T-helper 1 cell treated with Interleukin-12 subunit alpha and Interleukin-12 subunit beta and Interleukin-4 antibody, amounts not matched to agents 30 ng/mL and 1 ng/mL, for 36 hours (primary cell): ENCODE results near the gene TP53I13. TPM values are rescaled to one million over a fixed set of nuclear protein-coding genes. Genes with fewer than 3 reads are reported as not detected.

ENCODE experiments used
- intact Hi-C: fragments of 100-400 bp; cut with micrococcal nuclease; formaldehyde crosslinking; loops from one replicate; pipeline ENCODE4 v1.15.1; 2024
- total RNA-seq: library from RNA; stranded (reverse); gene quantifications from 2 replicates; pipeline ENCODE4 v1.2.3, GENCODE V29; 2022

The TP53I13 gene
- total RNA-seq, 1 donor from 2014 or later = 69.2 TPM

DNA sequence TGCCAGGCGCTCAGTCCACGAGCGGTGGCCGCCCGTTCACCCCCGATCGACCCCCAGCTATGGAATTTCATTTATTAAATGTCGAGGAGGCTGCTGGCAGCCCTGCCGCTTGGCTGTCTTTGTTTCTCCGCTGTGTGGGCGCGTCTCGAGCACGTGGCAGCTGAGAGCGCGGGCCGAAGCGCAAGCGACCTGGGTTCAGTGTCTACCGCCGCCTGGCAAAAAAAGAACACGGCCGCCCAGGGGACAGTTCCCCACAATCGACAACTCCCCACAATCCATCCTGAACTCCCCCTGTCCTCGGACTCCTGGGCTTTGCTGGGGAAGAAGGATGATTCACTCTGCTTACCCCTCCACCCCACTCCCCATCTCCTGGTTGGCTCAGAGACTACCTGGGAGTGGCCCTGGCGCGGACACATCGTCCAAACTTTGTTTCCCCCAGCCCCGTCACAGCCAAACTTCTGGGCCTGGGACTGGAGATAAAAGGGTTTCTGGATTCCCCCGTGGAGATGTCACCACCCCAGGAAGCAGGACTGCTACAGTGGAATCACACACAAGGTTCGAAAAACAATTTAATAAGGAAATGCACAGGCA, 22.7 kb downstream of the TP53I13 start:
- intact Hi-C loops = no loop called here

DNA sequence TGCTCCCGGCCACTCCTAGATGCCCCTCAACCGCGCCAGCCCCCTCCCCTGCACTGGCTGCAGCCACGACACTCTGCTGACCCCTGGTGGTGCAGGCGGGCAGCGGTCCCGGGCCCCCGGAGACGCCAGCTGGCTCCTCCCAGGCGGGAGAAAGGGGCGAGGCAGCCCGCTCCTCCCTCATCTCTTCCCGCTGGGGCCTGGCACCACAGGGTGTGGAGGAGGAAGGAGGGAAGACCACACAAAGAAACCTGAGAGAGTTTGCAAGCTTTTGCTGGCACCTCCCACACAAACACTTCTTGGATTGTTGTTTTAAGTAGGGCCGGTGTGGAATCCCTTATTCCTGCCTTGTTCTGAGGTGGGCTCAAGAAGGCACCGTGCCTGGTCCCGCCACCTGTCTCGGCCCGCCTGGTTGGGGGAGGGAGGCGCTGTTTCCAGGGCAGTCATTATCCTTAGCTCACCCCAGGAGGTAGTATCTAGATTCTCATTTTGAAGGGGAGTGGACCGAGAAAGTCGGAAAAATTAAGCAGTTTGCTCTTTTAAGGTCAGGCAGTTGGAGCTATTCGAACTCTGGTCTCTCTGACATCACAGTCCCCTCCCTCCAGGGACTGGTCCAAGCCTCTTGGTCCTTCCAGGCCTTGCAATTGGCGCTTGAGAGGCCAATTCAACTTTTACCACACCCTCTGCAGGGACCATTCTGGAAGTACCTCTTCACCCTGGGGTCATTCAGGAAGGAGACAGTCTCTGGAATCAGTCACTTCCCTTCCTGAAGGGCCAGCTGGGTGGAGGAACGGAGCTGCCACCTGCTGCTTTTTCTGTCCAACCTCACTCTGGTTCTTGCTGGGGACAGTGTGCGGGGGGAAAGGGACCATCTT, 23.5 kb downstream of the TP53I13 start:
- intact Hi-C loops = no loop called here

DNA sequence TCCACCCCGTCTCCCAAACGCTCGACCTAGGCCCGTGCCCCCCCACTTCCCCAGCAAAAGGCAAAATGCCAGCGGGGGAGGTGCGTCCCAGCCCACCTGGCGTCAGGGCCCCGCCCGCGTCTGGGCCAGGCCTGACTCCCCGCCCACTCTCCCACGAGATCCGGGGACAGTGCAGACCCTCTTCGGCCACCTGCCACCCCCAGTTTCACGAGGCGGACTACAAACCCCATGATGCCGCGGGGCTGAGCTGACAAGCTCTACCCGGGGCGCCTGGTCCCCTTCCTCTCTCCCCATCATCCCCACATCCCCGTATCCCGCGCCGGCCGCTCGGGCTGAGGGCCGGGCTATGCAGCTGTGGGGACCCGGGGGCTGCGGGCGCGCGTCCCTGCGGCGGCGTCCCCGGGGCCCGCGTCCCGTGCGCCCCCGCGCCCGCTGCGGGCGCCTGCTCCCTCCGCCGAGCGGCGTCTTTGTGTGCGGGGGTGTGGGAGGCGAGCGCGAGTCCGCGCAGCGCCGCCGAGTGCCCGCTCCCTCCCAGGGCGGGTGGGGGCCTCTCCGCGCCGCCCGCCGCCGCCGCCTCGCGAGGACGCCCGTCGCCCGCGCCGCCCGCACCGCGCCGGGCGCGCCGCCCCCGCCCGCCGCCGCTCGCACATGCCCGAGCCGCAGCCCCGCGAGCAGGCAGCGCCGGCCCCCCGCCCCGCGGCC, 24.5 kb downstream of the TP53I13 start, which contains the start of gene ANKRD13B:
Gene ANKRD13B (plus strand): TSS at position 283 of the 702 bp plus-strand sequence. CDS start 490 bp downstream, outside the sequence.
- intact Hi-C loops = loop anchor here (1.0 kb wide), 1 partner anchor 168 kb away; no protein-coding TSS in a partner anchor

DNA sequence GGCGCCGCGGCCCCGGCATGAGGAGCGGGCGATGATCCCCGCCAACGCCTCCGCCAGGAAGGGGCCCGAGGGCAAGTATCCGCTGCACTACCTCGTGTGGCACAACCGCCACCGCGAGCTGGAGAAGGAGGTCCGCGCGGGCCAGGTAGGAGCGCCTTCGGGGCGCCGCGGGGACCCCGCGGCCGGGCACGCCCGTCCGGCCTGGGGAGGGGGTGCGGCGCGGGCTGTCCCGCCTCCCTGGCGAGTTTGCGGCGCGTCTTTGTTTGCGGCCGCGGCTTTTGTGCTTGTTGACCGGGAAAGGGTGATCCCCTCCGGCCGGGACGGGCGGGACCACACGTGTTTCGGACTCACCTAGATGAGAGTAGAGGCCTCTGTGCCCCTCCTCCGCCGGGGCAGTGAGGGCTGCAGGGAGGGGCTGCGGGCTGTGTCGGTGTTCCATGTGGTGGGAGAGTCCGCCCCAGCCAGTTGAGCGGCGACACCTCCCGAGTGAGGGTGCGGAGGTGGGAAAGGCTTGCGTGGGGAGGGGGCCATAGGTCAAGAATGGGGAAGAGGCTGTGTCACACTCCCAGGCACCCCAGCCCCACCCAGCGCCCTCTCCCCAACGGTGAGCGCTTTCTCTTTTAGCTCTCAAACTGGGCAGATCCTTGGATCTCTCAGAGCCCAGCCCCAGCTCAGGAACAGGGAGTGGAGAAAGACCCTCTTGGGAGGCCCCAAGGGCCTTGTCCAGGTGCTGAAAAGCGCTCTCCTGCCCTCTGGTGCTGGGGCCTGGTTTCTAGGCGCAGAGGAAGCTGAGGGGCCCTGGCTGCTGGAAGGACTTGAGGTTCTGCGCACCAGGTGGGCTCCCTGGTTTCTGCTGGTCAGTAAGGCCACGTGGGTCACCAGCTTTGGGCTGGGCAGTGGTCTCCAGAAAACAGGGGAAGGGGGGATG, 25.4 kb downstream of the TP53I13 start:
- intact Hi-C loops = loop anchor here (1.0 kb wide), 1 partner anchor 167 kb away; no protein-coding TSS in a partner anchor

DNA sequence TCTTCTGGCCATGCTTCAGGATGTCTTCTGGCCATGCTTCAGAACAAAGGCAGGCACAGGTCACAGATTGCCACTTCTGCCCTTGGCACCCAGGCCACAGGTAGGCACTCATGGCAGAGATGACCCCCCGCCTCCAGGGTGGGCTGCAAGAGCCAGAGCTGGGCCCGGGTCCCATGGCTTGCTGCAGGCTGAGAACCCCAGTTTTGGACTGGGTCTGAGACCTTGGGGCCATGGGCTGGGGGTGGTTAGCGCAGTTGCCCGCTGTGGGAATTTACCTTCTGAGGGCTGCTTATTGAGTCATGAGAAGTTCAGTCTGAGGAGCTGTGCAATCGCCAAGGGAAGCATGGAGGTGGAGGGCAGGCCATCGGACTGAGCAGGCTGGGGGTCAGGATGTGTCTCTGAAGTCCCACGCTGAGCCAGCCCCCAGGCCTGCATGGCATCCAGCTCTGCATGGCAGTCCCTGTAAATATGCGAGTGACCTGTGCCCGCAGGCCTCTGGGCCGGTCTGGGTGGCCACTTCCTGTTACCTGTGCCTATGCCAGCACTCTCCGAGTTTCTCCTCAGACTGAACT, 26.1 kb downstream of the TP53I13 start:
- intact Hi-C loops = no loop called here

DNA sequence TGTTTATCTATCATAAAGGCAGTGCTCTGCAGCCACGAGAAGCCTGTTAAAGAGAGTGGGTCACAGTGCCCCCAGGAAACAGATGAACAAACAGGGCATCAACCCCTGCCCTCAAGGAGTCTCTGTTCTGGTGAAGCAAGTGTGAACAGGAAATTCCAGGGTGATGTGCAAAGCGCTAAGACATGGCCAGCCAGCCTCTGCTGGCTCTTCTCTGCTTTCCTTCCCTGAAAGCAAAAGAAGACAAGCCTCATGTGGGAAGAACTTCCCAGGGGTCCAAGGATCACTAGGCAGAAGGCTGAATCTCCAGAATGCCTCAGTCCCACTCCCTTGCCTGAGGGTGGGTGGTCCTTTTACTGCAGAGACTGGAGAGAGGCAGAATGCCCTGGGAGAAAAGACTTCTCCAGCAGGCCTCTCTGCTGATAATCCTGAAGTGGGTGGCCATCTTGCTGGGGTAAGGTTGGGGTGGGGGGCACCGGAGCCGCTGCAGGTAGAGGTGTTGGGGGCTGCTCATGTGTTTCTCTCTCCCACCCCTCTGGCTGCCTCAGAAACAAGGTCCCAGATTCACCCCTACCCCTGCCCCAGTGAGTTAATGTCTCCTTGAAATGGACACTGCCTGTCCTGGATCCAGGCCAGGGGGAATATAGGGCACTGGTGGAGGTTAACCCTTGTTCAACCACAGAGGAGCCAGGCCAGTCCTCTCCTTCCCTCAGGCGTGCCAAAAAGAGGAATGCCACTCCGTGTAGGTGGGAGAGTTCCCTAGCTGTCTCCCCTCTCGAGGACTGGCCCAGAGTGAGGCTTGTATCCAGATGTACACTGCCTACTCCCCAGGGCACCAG, 26.8 kb downstream of the TP53I13 start:
- intact Hi-C loops = no loop called here

DNA sequence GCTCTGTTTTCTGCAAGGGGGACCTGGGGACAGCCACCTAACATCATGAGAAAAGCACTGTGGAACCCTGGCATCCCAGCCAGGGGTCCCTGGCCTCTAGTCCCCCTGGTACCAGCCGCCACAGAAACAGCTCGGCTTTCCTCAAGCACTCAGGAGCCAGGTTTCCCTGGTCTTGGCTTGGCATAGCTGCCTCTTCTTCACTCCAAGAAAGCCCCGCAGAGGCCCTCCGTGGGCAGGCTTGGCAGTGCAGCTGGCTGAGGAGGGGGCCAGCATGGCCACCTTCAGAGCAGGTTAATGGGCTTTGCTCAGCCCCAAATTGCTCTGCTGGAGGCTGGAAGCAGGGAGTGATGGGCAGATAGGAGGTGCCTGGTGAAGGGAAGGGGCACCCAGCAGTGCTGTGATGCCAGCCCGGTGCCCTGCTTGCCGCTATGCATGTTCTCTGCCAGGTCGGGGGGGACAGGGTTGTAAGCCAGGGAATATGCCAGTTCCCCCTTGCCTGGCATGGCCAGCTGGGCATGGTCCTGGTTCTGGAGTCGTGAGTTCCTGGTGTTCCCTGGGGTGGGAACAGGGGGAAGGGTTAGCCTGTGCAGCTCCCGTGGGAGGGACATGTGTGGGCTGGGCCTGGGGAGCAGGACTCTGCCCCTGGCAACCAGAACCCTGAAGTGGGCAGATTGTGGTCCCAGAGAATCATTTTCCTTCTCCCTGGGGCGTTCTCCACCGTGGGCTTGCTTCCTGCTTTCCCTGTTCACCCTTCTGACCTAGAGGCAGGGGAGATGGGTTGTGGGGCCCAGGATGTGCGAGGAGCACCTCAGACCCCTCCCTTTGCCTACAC, 27.7 kb downstream of the TP53I13 start:
- intact Hi-C loops = no loop called here

DNA sequence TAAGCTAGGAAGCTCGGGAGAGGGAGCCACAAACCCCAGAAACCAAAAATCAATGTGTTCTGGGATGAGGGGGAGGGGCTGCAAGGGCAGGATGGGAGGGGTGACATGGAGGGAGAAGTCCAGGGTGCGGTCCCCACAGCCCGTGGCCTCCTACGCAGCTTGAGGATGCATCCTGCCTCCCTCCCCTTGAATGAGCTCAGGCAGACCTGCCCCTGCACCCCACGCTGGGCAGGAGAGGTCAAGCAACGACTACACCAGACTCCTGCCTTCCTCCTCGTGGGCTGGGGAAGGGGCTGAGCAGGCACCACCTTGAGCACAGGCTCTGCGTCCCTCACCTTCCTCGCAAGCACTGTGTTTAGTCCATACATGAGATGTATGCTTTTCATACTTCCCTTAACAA, 28.3 kb downstream of the TP53I13 start:
- intact Hi-C loops = no loop called here

DNA sequence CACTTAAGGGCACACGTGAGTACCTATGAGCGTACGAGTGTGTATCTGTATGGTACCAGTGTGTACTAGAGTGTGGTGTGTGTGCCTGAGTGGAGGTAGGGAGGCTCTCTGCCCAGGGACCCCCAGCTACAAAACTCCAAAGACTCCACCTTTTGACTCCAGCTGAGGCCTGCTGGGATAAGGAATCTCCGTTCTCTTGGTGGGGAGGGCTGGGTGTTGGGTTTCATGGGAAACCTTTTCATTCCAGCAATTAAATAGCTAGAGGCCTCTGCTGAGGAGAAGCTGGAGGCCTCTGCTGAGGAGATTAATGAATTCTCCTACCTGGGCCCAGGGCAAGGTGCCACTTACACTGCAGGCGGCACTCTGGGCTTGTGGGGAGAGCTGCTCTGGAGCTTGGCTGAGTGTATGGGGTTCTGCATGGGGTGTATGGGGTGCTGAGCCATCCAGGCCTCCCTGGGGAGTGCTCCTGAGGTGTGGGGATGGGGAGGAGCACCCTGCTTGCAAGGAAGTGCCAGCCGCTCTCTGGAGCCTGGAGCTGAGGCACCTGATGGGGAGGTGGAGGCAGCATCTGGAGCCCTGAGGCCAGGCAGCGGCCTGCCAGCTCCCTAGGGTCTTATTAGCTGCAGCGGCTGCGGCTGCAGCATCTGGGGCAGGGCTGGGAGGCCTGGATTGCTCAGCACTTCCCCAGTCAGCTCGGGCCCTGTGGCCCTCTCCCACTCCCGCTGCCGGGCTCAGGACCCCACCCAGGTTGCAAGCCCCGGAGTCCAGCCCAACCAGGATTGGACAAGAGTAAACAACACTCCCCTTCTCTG, 29.1 kb downstream of the TP53I13 start:
- intact Hi-C loops = no loop called here

DNA sequence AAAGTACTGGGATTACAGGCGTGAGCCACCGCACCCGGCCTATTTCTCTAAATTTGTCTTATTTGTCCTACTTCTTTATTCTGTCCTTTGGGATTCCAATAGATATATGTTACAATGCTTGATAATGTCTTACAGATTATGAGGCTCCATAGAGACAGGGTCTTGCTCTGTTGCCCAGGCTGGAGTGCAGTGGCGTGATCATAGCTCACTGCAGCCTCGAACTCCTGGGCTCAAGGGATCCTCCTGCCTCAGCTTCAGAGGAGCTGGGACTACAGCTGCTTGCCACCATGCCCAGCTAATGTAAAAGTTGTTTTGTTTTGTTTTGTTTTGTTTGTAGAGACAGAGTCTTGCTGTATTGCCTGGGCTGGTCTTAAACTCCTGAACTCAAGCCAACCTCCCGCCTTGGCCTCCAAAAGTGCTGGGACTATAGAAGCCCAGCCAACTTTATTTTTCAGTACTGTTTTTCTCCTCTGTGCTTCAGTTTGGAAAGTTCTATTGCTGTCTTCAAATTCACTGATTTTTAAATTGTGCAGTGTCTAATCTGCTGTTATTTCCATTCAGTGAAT, 34.7 kb downstream of the TP53I13 start:
- intact Hi-C loops = no loop called here

DNA sequence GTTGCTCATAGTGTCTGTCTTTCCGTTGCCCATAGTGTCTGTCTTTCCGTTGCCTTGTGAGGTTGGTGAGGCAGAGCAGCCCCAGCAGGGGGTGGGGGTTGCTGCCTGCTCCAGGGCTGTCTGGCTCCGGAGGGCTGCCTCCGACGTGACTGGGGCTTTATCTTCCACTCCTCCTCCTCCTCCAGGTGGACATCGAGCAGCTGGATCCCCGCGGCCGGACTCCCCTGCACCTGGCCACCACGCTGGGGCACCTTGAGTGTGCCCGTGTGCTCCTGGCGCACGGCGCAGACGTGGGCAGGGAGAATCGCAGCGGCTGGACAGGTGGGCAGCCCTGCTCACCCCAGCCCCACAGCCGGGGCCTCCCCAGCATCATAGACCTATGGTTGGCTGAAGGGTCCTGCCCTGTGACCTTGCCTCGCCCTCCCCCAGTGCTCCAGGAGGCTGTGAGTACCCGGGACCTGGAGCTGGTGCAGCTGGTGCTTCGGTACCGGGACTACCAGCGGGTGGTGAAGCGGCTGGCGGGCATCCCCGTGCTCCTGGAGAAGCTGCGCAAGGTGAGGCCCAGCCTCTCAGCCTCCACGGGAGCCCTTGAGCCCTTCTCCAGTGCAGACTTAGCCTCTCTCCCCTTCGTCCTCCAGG, 39.2 kb downstream of the TP53I13 start:
- intact Hi-C loops = no loop called here

DNA sequence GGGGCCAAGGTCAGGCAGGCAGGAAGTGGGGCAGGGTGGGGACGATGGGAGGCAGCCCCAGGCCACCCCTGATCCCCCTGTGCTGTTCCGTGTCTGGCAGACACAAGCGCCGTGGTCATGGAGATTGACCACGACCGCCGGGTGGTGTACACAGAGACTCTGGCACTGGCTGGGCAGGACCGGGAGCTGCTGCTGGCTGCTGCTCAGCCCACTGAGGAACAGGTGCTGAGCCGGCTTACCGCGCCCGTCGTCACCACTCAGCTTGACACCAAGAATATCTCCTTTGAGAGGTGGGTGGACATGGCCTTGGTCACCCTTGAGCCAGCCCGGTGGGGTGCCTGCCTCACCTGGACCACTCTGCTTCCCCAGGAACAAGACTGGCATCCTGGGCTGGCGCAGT, 40.5 kb downstream of the TP53I13 start:
- intact Hi-C loops = no loop called here

DNA sequence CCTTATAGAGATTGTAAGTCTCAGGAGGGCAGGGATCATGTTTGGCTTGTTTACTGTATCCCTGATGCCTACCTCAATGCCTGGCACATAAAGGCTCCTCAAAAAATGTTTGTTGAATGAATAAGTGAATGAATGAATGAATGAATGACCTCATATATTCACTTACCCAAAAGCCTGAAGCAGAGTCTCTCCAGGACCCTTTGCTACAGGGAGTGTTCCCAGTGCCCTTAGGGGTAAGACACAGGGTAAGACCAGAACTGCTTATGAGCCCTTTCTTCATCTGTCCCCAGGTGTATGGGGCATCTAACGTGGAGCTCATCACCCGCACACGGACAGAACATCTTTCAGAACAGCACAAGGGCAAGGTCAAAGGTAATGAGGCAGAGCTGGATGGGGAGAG, 41.9 kb downstream of the TP53I13 start:
- intact Hi-C loops = no loop called here

DNA sequence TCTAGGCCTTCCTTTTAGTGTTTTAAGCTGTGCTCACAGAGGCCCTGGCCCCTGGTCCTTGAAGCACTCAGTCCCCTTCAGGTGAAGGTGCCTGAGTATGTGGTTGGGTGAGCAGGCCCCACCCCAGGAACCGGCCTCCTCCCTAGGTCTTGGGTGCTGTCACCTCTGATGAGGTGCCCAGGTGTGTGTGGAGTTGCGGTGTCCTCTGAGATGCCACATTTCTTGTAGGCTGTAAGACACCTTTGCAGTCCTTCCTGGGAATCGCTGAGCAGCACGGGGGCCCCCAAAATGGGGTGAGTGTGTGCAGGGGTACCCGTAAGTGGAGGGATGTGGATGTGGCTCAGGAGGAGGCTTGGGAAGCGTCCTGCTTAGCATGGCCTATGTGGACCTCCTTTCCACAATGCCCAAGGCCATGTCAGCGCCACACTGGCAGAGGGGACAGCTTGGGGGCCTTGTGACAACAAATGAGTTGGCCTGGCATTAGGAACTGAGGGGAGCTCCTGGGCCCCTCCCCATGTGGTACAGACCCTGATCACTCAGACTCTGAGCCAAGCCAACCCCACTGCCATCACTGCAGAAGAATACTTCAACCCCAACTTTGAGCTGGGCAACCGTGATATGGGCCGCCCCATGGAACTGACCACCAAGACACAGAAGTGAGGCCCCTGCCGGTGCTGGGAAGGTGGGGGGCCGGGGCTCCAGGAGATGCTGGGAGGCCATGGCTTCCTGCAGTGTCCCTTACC, 43.0 kb downstream of the TP53I13 start:
- intact Hi-C loops = no loop called here

DNA sequence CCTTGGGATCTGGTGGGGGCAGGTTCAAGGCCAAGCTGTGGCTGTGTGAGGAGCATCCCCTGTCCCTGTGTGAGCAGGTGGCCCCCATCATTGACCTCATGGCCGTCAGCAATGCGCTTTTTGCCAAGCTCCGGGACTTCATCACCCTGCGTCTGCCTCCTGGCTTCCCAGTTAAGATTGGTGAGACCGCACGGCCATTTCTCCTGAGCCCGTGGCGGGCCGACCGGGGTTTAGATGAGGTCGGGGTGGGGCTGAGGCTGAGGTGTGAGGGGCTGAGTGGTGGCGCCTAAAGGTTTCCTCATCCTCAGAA, 43.5 kb downstream of the TP53I13 start:
- intact Hi-C loops = no loop called here
